T-helper 17 cell (primary cell): Measurements from ENCODE around the gene EVX2. TPM values are rescaled to one million over a fixed set of nuclear protein-coding genes. Genes with fewer than 3 reads are reported as not detected.

ENCODE experiments used
- ATAC-seq: fragments of 150-1000 bp; cut with Tn5 transposase; 2 replicates; pipeline ENCODE4 v1.10.0; 2021; ENCODE audit warnings: mild to moderate bottlenecking, moderate library complexity
- DNase-seq, 3 donors: peaks; one replicate each; pipeline versions ENCODE4 v3.0.0 to v3.0.0-alpha.2; 2020 to 2021
- H3K9me3 ChIP-seq: one replicate; pipeline ENCODE4 v1.7.0; 2013; ENCODE audit warnings: low read length, mild to moderate bottlenecking; ENCODE audit not compliant: control insufficient read depth, poor library complexity, severe bottlenecking
- H3K27ac Mint-ChIP-seq: one replicate; pipeline ENCODE4 v1.8.0; 2022; ENCODE audit warnings: mild to moderate bottlenecking, moderate library complexity, mixed read lengths
- H3K27me3 Mint-ChIP-seq: one replicate; pipeline ENCODE4 v1.8.0; 2022; ENCODE audit warnings: mixed read lengths
- H3K36me3 Mint-ChIP-seq: one replicate; pipeline ENCODE4 v1.8.0; 2022; ENCODE audit warnings: low read depth, mixed read lengths
- H3K4me1 Mint-ChIP-seq: one replicate; pipeline ENCODE4 v1.8.0; 2022; ENCODE audit warnings: mild to moderate bottlenecking, mixed read lengths
- H3K4me3 Mint-ChIP-seq: one replicate; pipeline ENCODE4 v1.8.0; 2022; ENCODE audit warnings: mild to moderate bottlenecking, moderate library complexity, mixed read lengths
- total RNA-seq, 4 donors: library from RNA in 2 of 4; stranded (reverse) in 2 of 4; gene quantifications; one replicate each; pipeline ENCODE4 v1.2.3 and lab custom pipeline; 2022 to 2026

Gene EVX2
- total RNA-seq, 2 donors from 2014 or later, result not detected

- Mint-ChIP-seq H3K4me1 (no peaks in the 10 kb centered on the region), H3K36me3 (no peaks in the 10 kb centered on the region), H3K27ac (no peak overlapping the region), H3K27me3 (peaks cover 41% of the 10 kb centered on the region), H3K4me3 (no peak overlapping the region)
- ATAC-seq (no peak), DNase-seq (no peak)
- no peaks in the 10 kb centered on the region for H3K9me3 ChIP-seq
Measured at GRCh38 chr2:176027806-176028205, 56.0 kb downstream of the EVX2 start.

Other genes starting within 250 kb of the EVX2 start
- gene LNPK, start 81.7 kb downstream of the EVX2 start, total RNA-seq, result 10 to 100 TPM; 14.9 to 21.0 TPM
- not detected for gene HOXD13, start 8.8 kb upstream of the EVX2 start, total RNA-seq
- not detected for gene HOXD12, start 15.8 kb upstream of the EVX2 start, total RNA-seq
- not detected for gene HOXD11, start 23.3 kb upstream of the EVX2 start, total RNA-seq
- not detected for gene HOXD10, start 32.8 kb upstream of the EVX2 start, total RNA-seq
- not detected for gene HOXD9, start 38.8 kb upstream of the EVX2 start, total RNA-seq
- gene HOXD8, start 45.7 kb upstream of the EVX2 start, total RNA-seq, result not detected
- gene HOXD4, start 67.6 kb upstream of the EVX2 start, total RNA-seq, result not detected
- not detected for gene HOXD3, start 73.3 kb upstream of the EVX2 start, total RNA-seq
- gene HOXD1, start 104.7 kb upstream of the EVX2 start, total RNA-seq, result not detected
- gene MTX2, start 185.5 kb upstream of the EVX2 start, total RNA-seq, result 1 to 10 TPM; 6.1 to 7.5 TPM